Left forelimb (tissue), 1 donor: ENCODE measurements around the gene ARAP1.

ENCODE experiments used
- DNase-seq: peaks from one replicate; pipeline ENCODE4 v3.0.0-alpha.2; 2018; ENCODE audit warnings: low spot score

The ARAP1 gene

DNA sequence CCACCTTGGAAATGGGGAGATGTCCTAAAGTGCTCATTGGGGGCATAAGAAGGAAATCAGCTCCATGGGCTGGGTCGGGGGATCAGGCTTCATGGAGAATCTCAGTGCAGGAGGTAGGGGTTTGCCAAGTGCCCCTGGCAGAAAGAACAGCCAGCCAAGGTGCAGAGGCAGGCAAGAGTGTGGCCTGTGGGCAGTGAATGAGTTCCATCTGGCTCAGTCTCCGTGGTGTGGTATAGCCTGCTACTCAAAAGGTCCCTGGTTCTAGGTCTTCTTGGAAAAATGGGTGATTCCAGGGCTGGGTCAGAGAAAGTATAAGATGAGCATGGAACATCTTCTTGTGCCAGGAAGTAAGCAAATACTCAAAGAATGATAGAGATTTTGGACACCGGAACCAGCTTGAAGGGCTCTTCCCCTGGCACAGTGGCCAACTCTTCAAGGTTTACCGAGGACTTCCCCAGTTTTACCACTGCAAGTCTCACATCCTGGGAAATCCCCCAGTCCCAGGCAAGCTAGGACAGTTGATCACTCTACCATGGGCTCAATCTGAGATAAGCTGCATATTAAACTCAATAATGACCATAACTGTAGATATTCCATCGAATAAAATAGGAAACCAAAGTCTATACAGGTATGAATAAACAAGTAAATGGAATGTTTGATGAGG is 10.6 kb upstream of the ARAP1 start:
- DNase-seq = no peak

- DNase-seq = no peak
Observed at GRCh38 chr11:72760539-72761405, 8.6 kb upstream of the ARAP1 start.

DNA sequence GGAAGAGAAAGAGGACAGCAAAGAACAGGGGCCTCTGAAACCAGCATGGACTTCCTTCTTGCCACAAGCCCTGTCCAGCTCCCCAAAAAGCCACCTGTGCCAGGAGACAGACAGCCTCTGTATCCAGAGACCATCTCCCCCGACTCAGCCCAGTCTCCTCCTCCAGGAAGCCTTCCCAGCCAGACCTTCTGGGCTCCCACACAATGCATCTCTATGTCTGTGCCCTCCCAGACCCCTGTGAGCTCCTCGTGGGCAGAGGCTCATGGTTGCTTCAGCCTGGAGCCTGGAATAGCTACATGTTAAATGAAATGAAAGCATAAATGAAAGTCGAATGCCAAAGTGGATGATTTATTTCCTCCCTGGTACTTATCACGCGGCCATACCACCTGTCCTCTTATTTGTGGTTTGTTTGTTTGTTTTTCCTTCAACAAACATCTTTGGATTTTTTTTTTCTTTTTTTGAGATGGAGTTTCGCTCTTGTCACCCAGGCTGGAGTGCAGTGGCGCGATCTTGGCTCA is 7.3 kb upstream of the ARAP1 start:
- DNase-seq = no peak

DNA sequence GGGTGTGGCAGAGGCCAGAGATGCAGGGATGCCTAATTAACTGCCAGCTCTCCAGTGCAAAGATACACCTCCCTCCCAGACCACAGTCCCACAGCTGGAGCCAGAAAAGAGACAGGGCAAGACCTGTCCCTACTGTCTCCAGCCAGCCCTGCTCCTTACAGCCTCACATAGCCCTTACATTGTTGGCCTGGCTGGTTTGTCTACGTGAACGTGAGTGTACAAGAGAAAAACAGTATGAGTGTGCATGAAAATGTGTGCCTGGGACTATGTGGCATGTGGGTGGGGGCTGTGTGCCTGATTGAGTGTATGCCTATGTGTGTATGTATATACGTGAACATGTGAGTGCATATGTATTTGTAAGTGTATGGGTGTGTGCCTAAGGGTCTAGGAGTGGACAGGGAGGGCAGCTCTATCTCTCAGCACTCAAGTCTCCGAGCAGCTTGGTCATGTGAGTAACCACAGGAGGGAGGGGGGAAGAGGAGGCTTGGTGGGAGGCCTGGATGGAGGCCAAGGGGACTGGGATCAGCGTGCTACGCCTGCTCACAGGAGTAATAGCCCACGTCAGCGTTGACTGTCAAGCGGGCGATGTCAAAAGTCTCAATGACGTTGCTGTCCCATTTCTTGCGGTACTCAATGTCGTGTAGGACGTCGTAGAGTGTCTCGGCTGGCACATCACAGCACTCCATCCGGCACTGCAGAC is 6.6 kb upstream of the ARAP1 start:
- no peak for DNase-seq

DNA sequence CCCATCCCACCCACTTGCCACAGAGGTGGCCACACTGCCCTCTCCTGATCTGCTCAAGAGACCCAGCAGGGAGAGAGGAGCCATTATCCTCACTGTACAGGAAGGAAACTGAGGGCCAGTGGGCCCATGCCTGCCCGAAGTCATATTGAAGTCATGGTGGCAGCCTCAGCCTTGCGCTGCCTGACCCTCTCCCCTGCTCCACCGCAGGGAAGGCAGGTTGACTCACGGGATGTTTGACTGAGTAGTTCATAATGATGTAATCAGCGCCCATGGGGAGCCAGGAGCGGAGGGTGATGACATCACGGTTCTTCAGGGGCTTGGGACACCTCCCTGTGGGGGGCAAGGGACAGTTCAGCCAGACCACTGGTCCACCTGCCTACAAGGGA is 6.1 kb upstream of the ARAP1 start:
- DNase-seq = no peak

DNA sequence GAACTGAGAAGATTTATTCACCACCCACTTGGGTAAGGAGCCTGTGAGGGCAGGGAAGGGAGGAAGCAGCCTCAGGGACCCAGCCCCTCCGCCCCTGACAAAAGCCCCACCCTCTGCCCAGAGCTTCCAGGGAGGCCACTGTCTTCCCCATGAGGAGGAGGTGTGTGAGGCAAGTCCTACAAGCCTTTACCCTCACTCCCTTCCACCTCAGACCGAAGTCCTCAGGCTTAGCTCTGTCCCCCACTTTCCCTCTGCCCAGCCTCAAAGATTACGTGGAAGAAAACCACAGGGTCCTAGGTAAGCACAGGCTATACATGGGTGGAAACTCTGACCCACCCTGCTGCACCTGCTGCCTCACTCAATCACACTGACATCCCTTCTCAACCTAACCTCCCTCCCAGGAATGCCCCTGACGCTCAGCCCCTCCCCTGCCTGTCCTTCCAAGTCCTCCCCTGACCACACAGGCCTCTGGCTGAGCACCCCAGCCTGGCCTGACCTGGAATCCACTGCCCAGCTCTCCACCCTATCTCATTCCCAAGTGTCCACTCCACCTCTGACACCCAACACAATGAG is 3.6 kb upstream of the ARAP1 start:
- no peak for DNase-seq

- no peak for DNase-seq
Observed at GRCh38 chr11:72754544-72755155, 2.4 kb upstream of the ARAP1 start.

- no peak for DNase-seq
Observed at GRCh38 chr11:72754149-72754543, 1.9 kb upstream of the ARAP1 start.

DNA sequence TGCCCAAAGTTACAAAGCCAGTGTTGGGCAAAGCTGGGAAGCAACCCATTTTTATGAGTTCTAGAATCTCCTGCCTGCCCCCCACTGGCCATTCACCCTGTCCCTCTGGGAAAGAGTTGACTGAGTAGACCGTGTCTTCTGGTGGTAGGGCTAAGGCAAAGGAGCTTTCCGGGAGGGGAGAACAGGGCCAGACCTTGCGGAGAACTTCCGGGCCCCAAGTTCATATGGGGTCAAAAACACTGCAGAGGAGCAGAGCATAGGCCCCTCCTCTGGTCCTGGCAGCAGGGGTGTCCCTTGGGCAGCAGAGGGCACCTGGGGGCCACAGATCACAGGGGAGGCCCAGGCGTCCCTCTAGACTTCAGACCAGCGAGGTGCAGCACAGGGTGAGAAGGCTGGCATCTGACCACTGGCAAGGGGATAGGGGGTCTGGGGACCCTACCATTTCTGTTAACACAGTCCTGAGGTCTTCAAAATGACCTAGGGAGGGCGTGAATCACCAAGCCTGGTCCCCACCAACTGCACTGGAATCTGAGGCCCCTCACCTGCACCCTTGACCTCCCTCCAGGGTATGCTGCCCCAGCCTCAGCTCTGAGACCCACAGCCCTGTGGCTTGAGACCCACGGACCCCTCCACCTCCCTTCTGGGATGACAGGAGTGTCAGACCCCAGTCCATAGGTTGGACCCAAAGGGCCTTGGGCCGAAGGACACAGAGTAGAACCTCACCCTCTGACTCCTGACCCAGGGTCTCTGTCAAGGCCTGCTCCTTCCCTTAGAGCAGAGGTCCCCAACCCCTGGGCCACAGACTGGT is 1.3 kb upstream of the ARAP1 start:
- no peak for DNase-seq

DNA sequence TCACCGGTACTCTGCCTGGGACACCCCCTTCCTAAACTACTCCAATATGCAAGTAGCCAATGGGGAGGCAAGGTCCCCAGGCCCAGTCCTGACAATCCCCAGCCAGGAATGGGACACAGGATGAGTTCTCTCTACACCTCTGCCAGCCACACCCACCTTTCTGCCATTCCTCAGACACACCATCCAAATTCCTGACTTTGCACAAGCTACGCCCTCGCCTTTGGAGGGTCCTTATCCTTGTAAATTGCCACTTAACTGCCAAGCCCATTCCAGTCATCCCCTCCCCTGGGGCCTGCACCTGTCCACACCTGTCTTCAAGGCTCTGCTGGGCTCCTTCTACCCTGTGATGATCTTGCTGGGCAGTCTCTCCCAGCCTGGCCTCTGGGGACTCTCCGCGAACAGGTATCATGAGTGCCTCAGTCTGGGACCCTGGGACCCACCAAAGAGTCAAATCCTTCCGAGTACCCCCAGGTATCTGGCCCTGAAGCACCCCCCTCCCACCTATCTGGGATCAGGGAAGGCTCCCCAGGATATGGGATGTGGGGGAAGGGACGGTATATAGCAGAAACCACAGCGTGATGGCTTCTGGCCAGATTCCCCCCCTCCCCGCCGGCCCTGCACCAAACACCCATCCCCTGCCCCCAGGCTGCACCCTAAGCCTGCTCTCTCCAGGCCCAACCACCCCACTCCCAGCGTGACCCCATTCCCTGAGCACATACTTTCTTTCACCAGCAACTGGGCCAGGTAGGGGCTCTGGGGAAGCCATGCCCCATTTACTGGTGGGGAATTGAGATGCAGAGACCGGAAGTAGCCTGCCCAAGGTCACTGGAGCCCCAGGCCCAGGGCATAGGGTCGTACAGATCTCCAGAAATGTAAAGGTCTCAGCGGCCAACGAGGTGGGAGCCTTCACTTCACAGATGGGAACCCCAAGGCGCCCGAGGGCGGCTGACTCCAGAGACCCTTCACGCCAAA is 806 bp downstream of the ARAP1 start:
- DNase-seq = no peak

DNA sequence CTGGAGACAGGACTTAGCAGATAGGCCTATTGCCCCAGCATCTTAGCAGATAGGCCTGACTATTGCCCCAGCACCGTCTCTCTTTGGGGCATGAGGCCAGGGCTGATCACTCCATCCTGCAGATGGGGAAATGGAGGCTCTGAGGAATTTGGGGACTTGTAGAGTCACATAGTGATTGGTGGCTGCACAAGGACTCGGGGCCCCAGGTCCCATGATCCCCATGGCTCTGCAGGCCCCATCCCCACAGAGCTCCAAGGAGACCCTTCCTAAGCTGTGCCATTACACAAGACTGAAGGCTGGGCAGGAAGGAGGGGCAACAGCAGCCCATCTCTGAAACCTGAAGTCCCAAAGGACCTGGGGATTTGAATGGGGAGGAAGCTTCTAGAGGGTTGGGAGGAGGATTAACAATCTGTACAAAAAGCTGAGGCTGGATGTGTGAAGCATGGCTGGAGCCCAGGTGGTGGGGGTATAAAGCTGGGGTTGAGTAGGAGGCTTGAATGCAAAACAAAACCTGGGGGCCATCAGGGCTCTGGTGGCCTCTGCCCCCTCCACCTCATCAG is 1.6 kb downstream of the ARAP1 start:
- no peak for DNase-seq

GRCh38 chr11:72750086-72750485 is 2.1 kb downstream of the ARAP1 start:
- DNase-seq = no peak

GRCh38 chr11:72747289-72747855 is 4.8 kb downstream of the ARAP1 start:
- no peak for DNase-seq

GRCh38 chr11:72746821-72747220 is 5.4 kb downstream of the ARAP1 start:
- DNase-seq = no peak

- no peak for DNase-seq
Observed at GRCh38 chr11:72745925-72746550, 6.2 kb downstream of the ARAP1 start.

- DNase-seq = no peak
Observed at GRCh38 chr11:72745511-72745910, 6.7 kb downstream of the ARAP1 start.

DNA sequence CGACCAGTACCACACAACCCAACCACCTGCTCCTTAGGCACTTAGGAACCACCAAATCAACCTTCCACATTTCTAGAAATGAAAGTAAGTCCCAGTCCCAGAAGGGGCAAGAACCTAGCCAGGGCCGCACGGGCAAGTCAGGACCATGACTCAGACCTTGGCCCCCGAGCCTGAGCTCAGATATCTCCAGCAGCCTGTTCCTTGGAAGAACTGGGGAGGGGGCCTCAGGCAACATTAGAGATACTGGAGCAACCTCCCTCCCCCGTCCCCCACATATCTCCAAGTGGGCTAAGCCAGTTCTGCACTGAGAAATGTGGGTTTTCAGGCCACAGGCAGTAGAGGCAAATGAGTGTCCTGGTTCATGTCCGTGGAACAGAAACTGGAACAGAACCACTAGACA is 7.7 kb downstream of the ARAP1 start:
- no peak for DNase-seq

DNA sequence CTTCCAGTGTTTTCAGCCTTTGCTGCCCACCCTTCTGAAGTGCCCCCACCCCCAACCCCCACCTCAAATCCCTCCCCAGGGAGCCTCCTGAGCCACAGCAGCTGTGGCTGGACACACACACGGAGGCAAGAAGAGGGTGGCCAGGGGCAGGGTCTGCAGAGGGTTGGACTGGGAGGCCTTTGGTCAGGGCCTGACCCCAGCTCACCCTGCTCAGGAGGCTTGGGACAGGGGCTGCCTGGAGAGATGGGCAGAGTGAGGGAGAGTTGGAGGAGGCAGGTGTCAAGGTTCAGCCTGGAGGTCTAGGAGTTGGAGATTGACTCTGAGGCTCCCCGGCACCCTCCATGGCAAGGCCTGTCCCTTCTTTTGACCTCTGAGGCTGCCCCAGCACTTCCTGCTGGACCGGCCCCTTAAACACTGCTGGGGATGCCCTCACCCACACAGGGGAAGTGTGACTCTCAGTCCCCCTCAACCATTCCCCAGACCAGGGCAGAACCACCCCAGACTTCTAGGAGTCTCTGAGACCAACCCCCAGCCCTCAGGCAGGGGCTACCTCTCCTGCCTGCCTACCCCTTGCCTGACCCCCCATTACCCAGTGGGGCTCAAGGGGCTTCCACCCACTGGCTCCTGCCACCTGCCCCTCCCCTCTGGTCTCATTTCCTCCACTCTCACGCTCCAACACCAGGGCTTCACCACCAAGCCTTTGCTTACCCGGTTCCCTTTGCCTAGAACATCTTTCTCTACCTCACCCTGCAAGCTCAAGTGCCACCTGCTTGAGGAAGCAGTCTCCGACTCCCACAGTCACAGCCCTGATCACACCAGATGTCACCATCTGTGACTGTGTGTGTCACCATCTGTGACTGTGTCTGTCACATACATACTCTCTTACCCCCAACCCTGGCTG is 8.6 kb downstream of the ARAP1 start:
- DNase-seq = no peak
